ENCODE measurements around the gene SMYD1. TPM values are rescaled to one million over a fixed set of nuclear protein-coding genes. Genes with fewer than 3 reads are reported as not detected.

Gene SMYD1
- total and polyA plus RNA-seq, 10 of the 15 experiments (the other 5 are each of a cell fraction or from before 2014, with no cell fraction given): 0.09 TPM; not detected in 9

- no peak for TF ChIP-seq SKIL (IDR thresholded peaks at IDR 0.05; ENCODE audit: low read depth, poor library complexity, severe bottlenecking)
- TF ChIP-seq CUX1 (IDR thresholded peaks at IDR 0.05; ENCODE audit: insufficient replicate concordance, low read depth, low read length): no peak
- TF ChIP-seq CHD4 (IDR thresholded peaks at IDR 0.05): no peak
- 0 out of 2 replicates have a peak, but pooled peaks have one; percentile 23 for TF ChIP-seq RAD51 (IDR thresholded peaks at IDR 0.05)
- TF ChIP-seq BCLAF1 (IDR thresholded peaks at IDR 0.05): no peak
- no peak for TF ChIP-seq BMI1 (IDR thresholded peaks at IDR 0.05; ENCODE audit: borderline replicate concordance)
- no peak for TF ChIP-seq PAX8 (IDR thresholded peaks at IDR 0.05)
- H3K4me3 ChIP-seq: no peak overlapping the region
- H3K9me3 ChIP-seq (replicated peaks; ENCODE audit: control insufficient read depth, insufficient read depth, low read length): no peaks in the 10 kb centered on the region
- ChIA-PET SMC1A (ENCODE audit: uncharacterized antibody, unreplicated experiment) (interaction anchor here (2.0 kb wide), 1 partner anchor 101 kb away, joined by 5 read pairs; no protein-coding TSS in a partner anchor), RAD21 (ENCODE audit: unreplicated experiment) (interaction anchor here (1.4 to 3.2 kb wide), 2 partner anchors 102 kb away, joined by 5 to 52 read pairs; no protein-coding TSS in a partner anchor), CTCF (interaction anchor here (5.5 kb wide), 1 partner anchor 101 kb away, joined by 163 read pairs; no protein-coding TSS in a partner anchor), POLR2A (no interaction called here)
- WGBS (ENCODE audit: insufficient coverage, insufficient replicate concordance, low lambda C conversion rate, missing lambda C conversion rate): 31% methylated on average over 11 of the region's 11 CpGs
- no peaks in the 10 kb centered on the region for H4K20me1 ChIP-seq (ENCODE audit: control insufficient read depth, insufficient read depth)
- ATAC-seq: no peak
- no peak for FAIRE-seq
- no peak overlapping the region for H3K27ac ChIP-seq (ENCODE audit: control insufficient read depth, insufficient read depth)
- H3K4me2 ChIP-seq (ENCODE audit: control insufficient read depth, insufficient read depth): no peak overlapping the region
- no peak overlapping the region for H2AFZ ChIP-seq (ENCODE audit: control insufficient read depth, low read depth, low read length)
- no peak for DNase-seq (ENCODE audit: low read depth, low spot score)
- no peaks in the 10 kb centered on the region for H3K27me3 ChIP-seq (replicated peaks in 1 of 2; ENCODE audit: control insufficient read depth in 2 of 2, insufficient read depth in 2 of 2, low read length in 1 of 2)
- intact Hi-C loops (cut with micrococcal nuclease; ENCODE audit: unreplicated experiment) (no loop called here), in situ Hi-C loops (cut with MboI) (no loop called here)
- no peaks in the 10 kb centered on the region for H3K36me3 ChIP-seq (ENCODE audit: control insufficient read depth in 2 of 2, insufficient read depth in 2 of 2, low read length in 1 of 2)
- H3K79me2 ChIP-seq (ENCODE audit: control insufficient read depth, insufficient read depth, low read length): no peaks in the 10 kb centered on the region
- no peak overlapping the region for H3K9ac ChIP-seq (ENCODE audit: control insufficient read depth, insufficient read depth, low read length)
- H3K4me1 ChIP-seq (ENCODE audit: control insufficient read depth, insufficient read depth, low read length): no peaks in the 10 kb centered on the region
- no TSS peak for BruUV-seq (replicated peaks)
Measured at GRCh38 chr2:88161446-88162244, 94.0 kb downstream of the SMYD1 start.

Measured in GM12878 (cell line).